ENCODE measurements around the gene NOS3.

NOS3 gene

GRCh38 chr7:151057989-151058780 is 67.4 kb downstream of the NOS3 start (continued):
- TF ChIP-seq ZSCAN4 (tag by site-specific recombination; IDR thresholded peaks at IDR 0.05) (peak; percentile 14; the same call in 1 of the 2 replicates), ZNF514 (tag by site-specific recombination; IDR thresholded peaks at IDR 0.05) (no peak), ZNF184 (tag by site-specific recombination; IDR thresholded peaks at IDR 0.05) (no peak), HIC1 (tag by site-specific recombination; IDR thresholded peaks at IDR 0.05) (peak; percentile 81; the same call in 1 of the 2 replicates), ZNF544 (tag by site-specific recombination; IDR thresholded peaks at IDR 0.05) (no peak), MYNN (tag by site-specific recombination; IDR thresholded peaks at IDR 0.05; ENCODE audit: borderline replicate concordance) (no peak), HOXA7 (CRISPR knock-in tag; IDR thresholded peaks at IDR 0.05; ENCODE audit: borderline replicate concordance) (no peak), SALL2 (tag by site-specific recombination; IDR thresholded peaks at IDR 0.05; ENCODE audit: borderline replicate concordance) (no peak), ZNF26 (tag by site-specific recombination; IDR thresholded peaks at IDR 0.05) (no peak), GLIS2 (tag by site-specific recombination; IDR thresholded peaks at IDR 0.05) (peak; percentile 82), ZSCAN30 (tag by site-specific recombination; IDR thresholded peaks at IDR 0.05) (no peak), ZNF223 (tag by site-specific recombination; IDR thresholded peaks at IDR 0.05) (no peak), ZNF157 (tag by site-specific recombination; IDR thresholded peaks at IDR 0.05) (no peak), KLF10 (tag by site-specific recombination; IDR thresholded peaks at IDR 0.05) (no peak; the same call in 1 of the 2 replicates), ZNF398 (tag by site-specific recombination; IDR thresholded peaks at IDR 0.05) (peak; percentile 54; the same call in 1 of the 2 replicates), TRIM28 (IDR thresholded peaks at IDR 0.05; ENCODE audit: borderline replicate concordance, low read length) (0 out of 2 replicates have a peak, but pooled peaks have one; percentile 26), GLI4 (tag by site-specific recombination; IDR thresholded peaks at IDR 0.05) (no peak), ZNF138 (tag by site-specific recombination; IDR thresholded peaks at IDR 0.05; ENCODE audit: borderline replicate concordance) (no peak), HOXC10 (CRISPR knock-in tag; IDR thresholded peaks at IDR 0.05) (no peak), TSHZ1 (tag by site-specific recombination; IDR thresholded peaks at IDR 0.05; ENCODE audit: borderline replicate concordance) (no peak), ZNF362 (tag by site-specific recombination; IDR thresholded peaks at IDR 0.05) (no peak), ZSCAN5A (tag by site-specific recombination; IDR thresholded peaks at IDR 0.05) (peak; percentile 63), ZNF37A (tag by site-specific recombination; IDR thresholded peaks at IDR 0.05) (no peak), ZEB2 (tag by site-specific recombination; IDR thresholded peaks at IDR 0.05) (peak; percentile 97), ZIC2 (tag by site-specific recombination; IDR thresholded peaks at IDR 0.05) (peak; percentile 96), ZNF473 (tag by site-specific recombination; IDR thresholded peaks at IDR 0.05) (no peak)

All from HEK293 (cell line).